VCaP (cell line): ENCODE results near the gene PCSK4.

ENCODE experiments used
- H3K27ac ChIP-seq: fragments of 450-650 bp; 2 replicates; pipeline ENCODE4 v1.5.1; 2017
- TF ChIP-seq, protein P1 (sequence below): fragments of 450-650 bp; conservative IDR thresholded peaks from 2 replicates; pipeline ENCODE4 v1.5.1; 2017; ENCODE audit warnings: mild to moderate bottlenecking, moderate library complexity

The PCSK4 gene

DNA sequence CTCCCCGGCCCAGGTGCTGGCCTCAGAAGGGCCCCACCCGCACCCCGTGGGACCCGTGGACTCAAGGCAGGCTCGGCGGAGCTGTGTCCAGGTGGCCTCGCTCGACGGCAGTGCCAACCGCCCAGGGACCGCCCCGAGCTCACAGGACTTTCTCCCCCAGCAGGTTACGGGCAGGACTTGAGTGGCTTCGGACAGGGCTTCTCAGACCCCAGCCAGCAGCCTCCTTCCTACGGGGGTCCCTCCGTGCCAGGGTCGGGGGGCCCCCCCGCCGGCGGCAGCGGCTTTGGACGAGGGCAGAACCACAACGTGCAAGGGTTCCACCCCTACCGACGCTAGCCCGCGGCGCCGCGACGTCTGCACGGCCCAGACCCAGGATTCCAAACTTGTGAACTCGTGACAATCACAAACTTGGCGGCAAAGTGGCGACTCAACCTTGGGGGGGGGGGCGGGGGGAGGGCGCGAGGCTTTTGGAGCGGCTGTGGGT is 55.5 kb downstream of the PCSK4 start:
- no peak overlapping the region for H3K27ac ChIP-seq
- TF ChIP-seq, protein P1, sequence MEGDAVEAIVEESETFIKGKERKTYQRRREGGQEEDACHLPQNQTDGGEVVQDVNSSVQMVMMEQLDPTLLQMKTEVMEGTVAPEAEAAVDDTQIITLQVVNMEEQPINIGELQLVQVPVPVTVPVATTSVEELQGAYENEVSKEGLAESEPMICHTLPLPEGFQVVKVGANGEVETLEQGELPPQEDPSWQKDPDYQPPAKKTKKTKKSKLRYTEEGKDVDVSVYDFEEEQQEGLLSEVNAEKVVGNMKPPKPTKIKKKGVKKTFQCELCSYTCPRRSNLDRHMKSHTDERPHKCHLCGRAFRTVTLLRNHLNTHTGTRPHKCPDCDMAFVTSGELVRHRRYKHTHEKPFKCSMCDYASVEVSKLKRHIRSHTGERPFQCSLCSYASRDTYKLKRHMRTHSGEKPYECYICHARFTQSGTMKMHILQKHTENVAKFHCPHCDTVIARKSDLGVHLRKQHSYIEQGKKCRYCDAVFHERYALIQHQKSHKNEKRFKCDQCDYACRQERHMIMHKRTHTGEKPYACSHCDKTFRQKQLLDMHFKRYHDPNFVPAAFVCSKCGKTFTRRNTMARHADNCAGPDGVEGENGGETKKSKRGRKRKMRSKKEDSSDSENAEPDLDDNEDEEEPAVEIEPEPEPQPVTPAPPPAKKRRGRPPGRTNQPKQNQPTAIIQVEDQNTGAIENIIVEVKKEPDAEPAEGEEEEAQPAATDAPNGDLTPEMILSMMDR: no peak

GRCh38 chr19:1434040-1434366 is 56.1 kb downstream of the PCSK4 start:
- TF ChIP-seq, protein P1: no peak
- H3K27ac ChIP-seq: no peak overlapping the region

DNA sequence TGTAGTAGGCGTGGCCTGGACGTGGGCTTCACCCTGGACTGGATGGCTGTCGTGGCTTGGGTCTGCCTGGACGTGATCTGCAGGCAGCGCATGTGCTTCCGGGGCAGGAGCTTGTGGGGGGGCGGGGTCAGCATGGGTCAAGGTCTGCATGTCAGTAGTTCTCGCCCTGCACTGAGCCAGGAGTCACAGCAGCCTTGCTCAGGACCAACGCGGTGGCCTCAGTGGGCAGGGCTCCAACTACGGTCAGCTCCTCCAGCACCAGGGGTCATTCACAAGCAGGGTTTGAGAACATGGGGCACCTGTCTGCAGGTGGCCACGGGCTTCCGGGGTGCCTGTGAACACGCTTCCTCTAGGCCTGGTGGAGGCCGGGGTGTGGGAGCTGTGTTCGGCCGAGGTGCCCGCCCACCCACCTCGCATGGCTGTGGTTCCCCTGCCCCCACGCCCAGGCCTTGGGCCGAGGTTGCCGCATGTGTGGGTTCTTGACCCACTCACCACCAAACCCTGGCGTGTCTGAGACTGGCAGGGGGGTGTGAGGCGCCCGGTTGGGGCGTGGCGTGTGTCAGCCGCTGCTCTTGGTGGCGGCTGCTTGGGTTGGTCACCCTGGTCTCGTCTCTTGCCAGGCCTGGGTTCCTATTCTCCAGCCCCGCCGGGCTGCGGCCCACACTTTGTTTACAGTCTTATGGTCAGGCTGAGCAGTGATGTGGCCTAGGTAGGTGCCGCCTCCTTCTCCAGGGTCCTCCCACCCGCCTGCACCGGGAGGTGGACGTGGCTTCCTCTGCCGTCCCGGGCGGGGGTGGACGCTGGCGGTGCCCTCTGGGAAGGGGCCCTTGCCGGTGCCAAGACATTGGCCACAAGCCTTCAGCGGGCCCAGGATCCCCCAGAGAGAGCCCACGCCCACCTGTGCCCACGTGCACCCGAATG is 56.8 kb downstream of the PCSK4 start:
- no peak overlapping the region for H3K27ac ChIP-seq
- TF ChIP-seq, protein P1: no peak

DNA sequence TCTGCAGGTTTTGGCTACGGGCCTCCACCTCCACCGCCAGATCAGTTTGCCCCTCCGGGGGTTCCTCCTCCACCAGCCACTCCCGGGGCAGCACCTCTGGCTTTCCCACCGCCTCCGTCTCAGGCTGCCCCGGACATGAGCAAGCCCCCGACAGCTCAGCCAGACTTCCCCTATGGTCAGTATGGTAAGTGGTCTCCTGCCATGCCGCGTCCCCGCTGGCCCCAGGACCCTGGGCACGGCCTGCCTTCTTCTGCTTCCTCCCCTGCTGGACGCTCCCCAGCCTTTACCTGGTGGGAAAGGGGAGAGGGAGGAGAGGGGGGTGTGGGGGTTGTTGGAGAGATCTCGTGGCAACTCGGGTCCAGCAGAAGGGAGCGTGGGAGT is 57.7 kb downstream of the PCSK4 start:
- TF ChIP-seq, protein P1: no peak
- no peak overlapping the region for H3K27ac ChIP-seq

DNA sequence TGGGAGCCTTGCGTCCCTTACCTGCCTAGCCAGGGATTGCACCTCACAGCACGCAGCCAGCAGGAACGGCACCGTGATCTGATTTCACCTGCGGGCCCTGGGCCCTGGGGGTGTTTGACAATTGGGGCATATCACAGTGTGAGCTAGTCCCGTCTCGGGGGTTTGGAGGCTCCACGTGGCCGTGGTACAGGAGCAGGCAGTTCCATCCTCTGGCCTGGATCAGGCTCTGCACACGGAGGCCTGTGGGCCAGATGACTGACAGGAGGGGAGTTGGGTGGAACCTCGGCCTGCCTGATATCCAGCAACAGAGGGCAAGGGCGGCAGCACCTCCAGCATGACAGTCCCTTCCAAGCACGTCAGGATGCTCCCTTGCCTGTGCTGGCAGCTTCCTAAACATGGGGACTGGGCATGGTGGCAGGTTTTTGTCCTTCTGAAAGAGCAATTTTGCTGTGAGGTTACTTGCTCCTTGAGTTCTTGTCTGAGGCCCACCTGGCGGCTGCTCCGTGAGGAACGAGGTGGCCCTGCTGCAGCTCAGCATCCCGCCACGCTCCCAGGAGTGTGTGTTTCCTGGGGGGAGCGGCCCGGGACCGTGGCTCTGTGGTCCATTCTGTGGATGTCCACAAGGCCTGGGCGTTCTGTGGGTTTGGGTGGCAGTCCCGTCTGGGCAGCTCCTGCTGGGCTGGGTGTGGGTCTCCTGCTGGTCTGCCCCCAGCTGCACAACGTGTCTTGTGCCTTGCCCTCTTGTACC is 58.2 kb downstream of the PCSK4 start:
- TF ChIP-seq, protein P1: no peak
- H3K27ac ChIP-seq: no peak overlapping the region
